H1 (cell line): Measurements from ENCODE around the gene RCBTB1. TPM values are rescaled to one million over a fixed set of nuclear protein-coding genes. Genes with fewer than 3 reads are reported as not detected.

Experiments
- ASH2L ChIP-seq: fragments of 200-600, 300-600 bp; sonication (generic); IDR thresholded peaks from one replicate; pipeline ENCODE4 v1.7.1; 2017; ENCODE audit warnings: low read length
- EGR1 ChIP-seq: IDR thresholded peaks from 2 replicates; pipeline ENCODE4 v1.6.1; 2011; ENCODE audit warnings: low read depth, low read length, borderline replicate concordance
- RNF2 ChIP-seq: fragments of 200-900, 300-1000 bp; sonication (generic); IDR thresholded peaks from 2 replicates; pipeline ENCODE4 v1.7.1; 2016; ENCODE audit warnings: borderline replicate concordance, low read depth, mild to moderate bottlenecking, antibody characterized with exemption, low read length; ENCODE audit not compliant: poor library complexity, severe bottlenecking; ENCODE audit errors: missing control alignments
- YY1 ChIP-seq: IDR thresholded peaks from 2 replicates; pipeline ENCODE4 v1.6.1; 2011; ENCODE audit warnings: low read depth, mild to moderate bottlenecking, low read length
- polyA plus RNA-seq, 7 experiments: library from polyadenylated mRNA; depleted of rRNA in 3 of 7; stranded (reverse) in 5 of 7; unstranded in 2 of 7; fragments of >200 nt in 5 of 7; fragments of 200-250 nt in 2 of 7; gene quantifications; 1 replicate in 5 of 7; 2 replicates in 1 of 7; 4 replicates in 1 of 7; pipeline versions ENCODE4 v1.2.1 to v1.2.3, GENCODE V29; 2011 to 2013; ENCODE audit warnings: missing spikeins in 2 of 7, mixed read lengths in 2 of 7
- total RNA-seq: library from RNA; stranded (reverse); fragmentation: NEBNext Ultra II Directional; extraction: Animal tissue kit (Norgen Biotek cat#: 25700); gene quantifications from 2 replicates; pipeline ENCODE4 v1.2.1, GENCODE V29; 2021
- TF ChIP-seq, protein P1 (sequence below): fragments of 300-600 bp; sonication (generic); IDR thresholded peaks from 2 replicates; pipeline ENCODE4 v1.7.1; 2012; ENCODE audit warnings: low read length, moderate library complexity, mild to moderate bottlenecking, inconsistent platforms; ENCODE audit not compliant: insufficient replicate concordance
- TF ChIP-seq, protein P2 (sequence below): IDR thresholded peaks from 2 replicates; pipeline ENCODE4 v1.6.1; 2012; ENCODE audit warnings: inconsistent platforms

RCBTB1 gene
- total and polyA plus RNA-seq, 2 of the 8 experiments (the other 6 are each of a cell fraction or from before 2014, with no cell fraction given), result 13.7 to 29.8 TPM

DNA sequence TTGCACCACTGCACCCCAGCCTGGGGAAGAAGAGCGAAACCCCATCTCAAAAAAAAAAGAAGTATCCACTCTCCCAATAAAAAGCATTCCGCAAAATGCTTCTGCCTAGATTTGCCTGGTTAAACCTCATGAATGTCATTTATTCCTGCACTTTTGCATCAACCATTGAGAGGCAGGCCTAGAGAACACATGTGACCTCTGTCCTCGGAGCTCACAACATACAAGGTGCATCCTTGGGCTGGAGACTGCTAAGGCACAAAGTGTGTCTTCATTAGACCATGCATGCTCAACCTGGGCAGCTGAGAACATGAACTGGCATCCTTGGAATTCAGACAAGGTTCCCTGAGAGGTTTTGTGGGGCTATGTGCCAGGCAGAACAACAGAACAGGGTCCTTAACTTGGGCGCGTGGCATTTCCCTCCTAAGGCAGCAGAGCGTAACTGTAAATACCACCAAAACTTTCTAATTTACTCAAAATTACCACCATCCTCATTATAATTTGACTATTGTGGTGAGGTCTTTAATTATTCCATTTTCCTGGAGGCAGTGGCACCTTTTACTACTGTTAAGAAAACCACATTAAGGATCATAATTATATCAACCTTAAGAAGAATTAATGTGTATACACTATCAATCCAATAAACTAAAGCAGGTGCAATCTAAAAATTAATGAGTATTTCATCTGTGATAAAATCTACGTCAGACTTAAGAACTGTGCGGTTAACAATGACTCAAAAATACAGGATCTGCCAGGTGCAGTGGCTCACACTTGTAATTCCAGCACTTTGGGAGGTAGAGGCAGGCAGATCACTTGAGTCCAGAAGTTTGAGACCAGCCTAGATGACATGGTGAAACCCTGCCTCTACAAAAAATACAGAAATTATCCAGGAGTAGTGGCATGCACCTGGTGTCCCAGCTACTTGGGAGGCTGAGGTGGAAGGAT lies 13.8 kb downstream of the RCBTB1 start (continued):
- TF ChIP-seq, protein P1, sequence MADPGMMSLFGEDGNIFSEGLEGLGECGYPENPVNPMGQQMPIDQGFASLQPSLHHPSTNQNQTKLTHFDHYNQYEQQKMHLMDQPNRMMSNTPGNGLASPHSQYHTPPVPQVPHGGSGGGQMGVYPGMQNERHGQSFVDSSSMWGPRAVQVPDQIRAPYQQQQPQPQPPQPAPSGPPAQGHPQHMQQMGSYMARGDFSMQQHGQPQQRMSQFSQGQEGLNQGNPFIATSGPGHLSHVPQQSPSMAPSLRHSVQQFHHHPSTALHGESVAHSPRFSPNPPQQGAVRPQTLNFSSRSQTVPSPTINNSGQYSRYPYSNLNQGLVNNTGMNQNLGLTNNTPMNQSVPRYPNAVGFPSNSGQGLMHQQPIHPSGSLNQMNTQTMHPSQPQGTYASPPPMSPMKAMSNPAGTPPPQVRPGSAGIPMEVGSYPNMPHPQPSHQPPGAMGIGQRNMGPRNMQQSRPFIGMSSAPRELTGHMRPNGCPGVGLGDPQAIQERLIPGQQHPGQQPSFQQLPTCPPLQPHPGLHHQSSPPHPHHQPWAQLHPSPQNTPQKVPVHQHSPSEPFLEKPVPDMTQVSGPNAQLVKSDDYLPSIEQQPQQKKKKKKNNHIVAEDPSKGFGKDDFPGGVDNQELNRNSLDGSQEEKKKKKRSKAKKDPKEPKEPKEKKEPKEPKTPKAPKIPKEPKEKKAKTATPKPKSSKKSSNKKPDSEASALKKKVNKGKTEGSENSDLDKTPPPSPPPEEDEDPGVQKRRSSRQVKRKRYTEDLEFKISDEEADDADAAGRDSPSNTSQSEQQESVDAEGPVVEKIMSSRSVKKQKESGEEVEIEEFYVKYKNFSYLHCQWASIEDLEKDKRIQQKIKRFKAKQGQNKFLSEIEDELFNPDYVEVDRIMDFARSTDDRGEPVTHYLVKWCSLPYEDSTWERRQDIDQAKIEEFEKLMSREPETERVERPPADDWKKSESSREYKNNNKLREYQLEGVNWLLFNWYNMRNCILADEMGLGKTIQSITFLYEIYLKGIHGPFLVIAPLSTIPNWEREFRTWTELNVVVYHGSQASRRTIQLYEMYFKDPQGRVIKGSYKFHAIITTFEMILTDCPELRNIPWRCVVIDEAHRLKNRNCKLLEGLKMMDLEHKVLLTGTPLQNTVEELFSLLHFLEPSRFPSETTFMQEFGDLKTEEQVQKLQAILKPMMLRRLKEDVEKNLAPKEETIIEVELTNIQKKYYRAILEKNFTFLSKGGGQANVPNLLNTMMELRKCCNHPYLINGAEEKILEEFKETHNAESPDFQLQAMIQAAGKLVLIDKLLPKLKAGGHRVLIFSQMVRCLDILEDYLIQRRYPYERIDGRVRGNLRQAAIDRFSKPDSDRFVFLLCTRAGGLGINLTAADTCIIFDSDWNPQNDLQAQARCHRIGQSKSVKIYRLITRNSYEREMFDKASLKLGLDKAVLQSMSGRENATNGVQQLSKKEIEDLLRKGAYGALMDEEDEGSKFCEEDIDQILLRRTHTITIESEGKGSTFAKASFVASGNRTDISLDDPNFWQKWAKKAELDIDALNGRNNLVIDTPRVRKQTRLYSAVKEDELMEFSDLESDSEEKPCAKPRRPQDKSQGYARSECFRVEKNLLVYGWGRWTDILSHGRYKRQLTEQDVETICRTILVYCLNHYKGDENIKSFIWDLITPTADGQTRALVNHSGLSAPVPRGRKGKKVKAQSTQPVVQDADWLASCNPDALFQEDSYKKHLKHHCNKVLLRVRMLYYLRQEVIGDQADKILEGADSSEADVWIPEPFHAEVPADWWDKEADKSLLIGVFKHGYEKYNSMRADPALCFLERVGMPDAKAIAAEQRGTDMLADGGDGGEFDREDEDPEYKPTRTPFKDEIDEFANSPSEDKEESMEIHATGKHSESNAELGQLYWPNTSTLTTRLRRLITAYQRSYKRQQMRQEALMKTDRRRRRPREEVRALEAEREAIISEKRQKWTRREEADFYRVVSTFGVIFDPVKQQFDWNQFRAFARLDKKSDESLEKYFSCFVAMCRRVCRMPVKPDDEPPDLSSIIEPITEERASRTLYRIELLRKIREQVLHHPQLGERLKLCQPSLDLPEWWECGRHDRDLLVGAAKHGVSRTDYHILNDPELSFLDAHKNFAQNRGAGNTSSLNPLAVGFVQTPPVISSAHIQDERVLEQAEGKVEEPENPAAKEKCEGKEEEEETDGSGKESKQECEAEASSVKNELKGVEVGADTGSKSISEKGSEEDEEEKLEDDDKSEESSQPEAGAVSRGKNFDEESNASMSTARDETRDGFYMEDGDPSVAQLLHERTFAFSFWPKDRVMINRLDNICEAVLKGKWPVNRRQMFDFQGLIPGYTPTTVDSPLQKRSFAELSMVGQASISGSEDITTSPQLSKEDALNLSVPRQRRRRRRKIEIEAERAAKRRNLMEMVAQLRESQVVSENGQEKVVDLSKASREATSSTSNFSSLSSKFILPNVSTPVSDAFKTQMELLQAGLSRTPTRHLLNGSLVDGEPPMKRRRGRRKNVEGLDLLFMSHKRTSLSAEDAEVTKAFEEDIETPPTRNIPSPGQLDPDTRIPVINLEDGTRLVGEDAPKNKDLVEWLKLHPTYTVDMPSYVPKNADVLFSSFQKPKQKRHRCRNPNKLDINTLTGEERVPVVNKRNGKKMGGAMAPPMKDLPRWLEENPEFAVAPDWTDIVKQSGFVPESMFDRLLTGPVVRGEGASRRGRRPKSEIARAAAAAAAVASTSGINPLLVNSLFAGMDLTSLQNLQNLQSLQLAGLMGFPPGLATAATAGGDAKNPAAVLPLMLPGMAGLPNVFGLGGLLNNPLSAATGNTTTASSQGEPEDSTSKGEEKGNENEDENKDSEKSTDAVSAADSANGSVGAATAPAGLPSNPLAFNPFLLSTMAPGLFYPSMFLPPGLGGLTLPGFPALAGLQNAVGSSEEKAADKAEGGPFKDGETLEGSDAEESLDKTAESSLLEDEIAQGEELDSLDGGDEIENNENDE, result no peak
- TF ChIP-seq ASH2L (no peak), YY1 (no peak), RNF2 (no peak), EGR1 (no peak)
- TF ChIP-seq, protein P2, sequence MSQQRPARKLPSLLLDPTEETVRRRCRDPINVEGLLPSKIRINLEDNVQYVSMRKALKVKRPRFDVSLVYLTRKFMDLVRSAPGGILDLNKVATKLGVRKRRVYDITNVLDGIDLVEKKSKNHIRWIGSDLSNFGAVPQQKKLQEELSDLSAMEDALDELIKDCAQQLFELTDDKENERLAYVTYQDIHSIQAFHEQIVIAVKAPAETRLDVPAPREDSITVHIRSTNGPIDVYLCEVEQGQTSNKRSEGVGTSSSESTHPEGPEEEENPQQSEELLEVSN, result no peak
- TF ChIP-seq, all 59 proteins: peak for 0
